Renal cortex interstitium (tissue), 15 donors: Measurements from ENCODE around the gene C10orf67. TPM values are rescaled to one million over a fixed set of nuclear protein-coding genes. Genes with fewer than 3 reads are reported as not detected.
"Not testable (repeated sequence)": the region's sequence is repeated elsewhere in the genome, so short reads cannot be mapped to it uniquely, and the experiment has no call there.

Experiments
- DNase-seq, 11 donors: peaks; one replicate each; pipeline ENCODE4 v3.0.0-alpha.2; 2013; ENCODE audit warnings: low read depth in 9 of 11, low spot score in 4 of 11; ENCODE audit errors: extremely low read depth in 1 of 11
- long read RNA-seq, 16 experiments: transcript quantifications; one replicate each; lab custom pipeline, GENCODE V29; 2026
- polyA plus RNA-seq, 3 donors: library from polyadenylated mRNA; unstranded; fragments of 120-200 nt; gene quantifications; one replicate each; pipeline ENCODE4 v1.2.1, GENCODE V29; 2013; ENCODE audit not compliant: insufficient read length in 3 of 3

C10orf67 gene
- 1 to 10 TPM; 2.0 to 2.3 (median 2.1) TPM for polyA plus RNA-seq
- long read RNA-seq, donor 1 = 0 reads
- long read RNA-seq, donor 2 = 0 reads
- long read RNA-seq, donor 3 = 0 reads
- long read RNA-seq, donor 4 = 0 reads
- long read RNA-seq, donor 5 = 0 reads
- long read RNA-seq, donor 6 = 0 reads
- long read RNA-seq, donor 7 = 0 reads
- long read RNA-seq, donor 8 = 0 reads
- long read RNA-seq, donor 9 = 0 reads
- long read RNA-seq, donor 10, partial matches to known transcripts = 0 of 1 reads
- long read RNA-seq, donor 10, other reads (novel, unspliced or antisense) = 0 of 1 reads
- long read RNA-seq, donor 11 = 0 reads
- long read RNA-seq, donor 12 = 0 reads
- long read RNA-seq, donor 13 = 0 reads
- long read RNA-seq, donor 14 = 0 reads
- long read RNA-seq, donor 15 = 0 reads
- long read RNA-seq, donor 16, partial matches to known transcripts = 0 of 5 reads
- long read RNA-seq, donor 16, other reads (novel, unspliced or antisense) = 5 of 5 reads

- peak in 5 of 11 donors; percentile 42 to 65 (median 49) for DNase-seq
Measured at GRCh38 chr10:23344241-23344841, at the start of gene C10orf67. Gene C10orf67 (minus strand): TSS chr10:23344797. CDS start chr10:23344774, 23 bp downstream.

GRCh38 chr10:23391821-23392220 lies 47.2 kb upstream of the C10orf67 start:
- no peak for DNase-seq

- no peak for DNase-seq
Measured at GRCh38 chr10:23390809-23391208, 46.2 kb upstream of the C10orf67 start.

GRCh38 chr10:23390408-23390807 lies 45.8 kb upstream of the C10orf67 start:
- not testable (repeated sequence) for DNase-seq

- DNase-seq = not testable (repeated sequence)
Measured at GRCh38 chr10:23387516-23387915, 42.9 kb upstream of the C10orf67 start.

- no peak for DNase-seq
Measured at GRCh38 chr10:23386052-23386451, 41.5 kb upstream of the C10orf67 start.

GRCh38 chr10:23384364-23384763 lies 39.8 kb upstream of the C10orf67 start:
- no peak for DNase-seq

GRCh38 chr10:23383637-23384036 lies 39.0 kb upstream of the C10orf67 start:
- no peak for DNase-seq

GRCh38 chr10:23381298-23382040 lies 36.9 kb upstream of the C10orf67 start:
- DNase-seq = no peak

- no peak for DNase-seq
Measured at GRCh38 chr10:23379686-23380085, 35.1 kb upstream of the C10orf67 start.

- DNase-seq = no peak
Measured at GRCh38 chr10:23376229-23376655, 31.6 kb upstream of the C10orf67 start.

GRCh38 chr10:23375366-23375765 lies 30.8 kb upstream of the C10orf67 start:
- DNase-seq = no peak

GRCh38 chr10:23373156-23373555 lies 28.6 kb upstream of the C10orf67 start:
- no peak for DNase-seq

GRCh38 chr10:23371073-23371472 lies 26.5 kb upstream of the C10orf67 start:
- DNase-seq = no peak

GRCh38 chr10:23370106-23370505 lies 25.5 kb upstream of the C10orf67 start:
- DNase-seq = peak in 4 of 11 donors; percentile 28 to 53 (median 42)

GRCh38 chr10:23368816-23369640 lies 24.4 kb upstream of the C10orf67 start:
- DNase-seq = no peak

GRCh38 chr10:23367896-23368595 lies 23.4 kb upstream of the C10orf67 start:
- DNase-seq = peak in 2 of 11 donors; percentile 47 to 55

GRCh38 chr10:23365417-23366030 lies 20.9 kb upstream of the C10orf67 start:
- DNase-seq = not testable (repeated sequence)
